Left renal pelvis (tissue), 4 donors: ENCODE data around the gene HLA-DRA. TPM values are rescaled to one million over a fixed set of nuclear protein-coding genes. Genes with fewer than 3 reads are reported as not detected.
"Not testable (repeated sequence)": the region's sequence is repeated elsewhere in the genome, so short reads cannot be mapped to it uniquely, and the experiment has no call there.

Experiments used
- DNase-seq, 4 donors: peaks; one replicate each; pipeline ENCODE4 v3.0.0-alpha.2; 2013; ENCODE audit warnings: low read depth in 4 of 4, low spot score in 3 of 4
- polyA plus RNA-seq, 4 donors: library from polyadenylated mRNA; unstranded; fragments of 120-200 nt; gene quantifications; one replicate each; pipeline ENCODE4 v1.2.1, GENCODE V29; 2013; ENCODE audit not compliant: insufficient read length in 4 of 4

Gene HLA-DRA
- polyA plus RNA-seq, 4 donors, result 47.0 to 82.4 (median 68.6) TPM

DNA sequence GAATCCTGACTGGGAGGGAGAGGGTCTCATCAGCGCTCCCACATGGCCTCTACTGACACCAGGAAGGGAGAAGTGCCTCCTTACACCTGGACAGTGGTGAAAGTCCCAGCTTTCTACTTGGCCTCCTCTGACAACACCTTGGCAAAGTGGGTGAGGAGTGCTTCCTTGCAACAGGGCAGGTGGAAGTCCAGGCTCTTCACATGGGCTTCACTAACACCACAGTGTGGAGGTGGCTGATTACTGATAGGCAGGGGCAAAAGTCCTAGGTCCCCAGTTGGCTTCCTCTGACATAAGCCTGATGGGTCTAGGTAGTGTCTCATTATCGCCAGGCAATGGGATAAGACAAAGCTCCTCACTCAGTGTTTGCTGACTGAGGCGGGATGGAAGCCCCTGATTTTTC lies 9.5 kb upstream of the HLA-DRA start:
- no peak for DNase-seq

GRCh38 chr6:32431142-32431541 lies 8.5 kb upstream of the HLA-DRA start:
- no peak for DNase-seq

DNA sequence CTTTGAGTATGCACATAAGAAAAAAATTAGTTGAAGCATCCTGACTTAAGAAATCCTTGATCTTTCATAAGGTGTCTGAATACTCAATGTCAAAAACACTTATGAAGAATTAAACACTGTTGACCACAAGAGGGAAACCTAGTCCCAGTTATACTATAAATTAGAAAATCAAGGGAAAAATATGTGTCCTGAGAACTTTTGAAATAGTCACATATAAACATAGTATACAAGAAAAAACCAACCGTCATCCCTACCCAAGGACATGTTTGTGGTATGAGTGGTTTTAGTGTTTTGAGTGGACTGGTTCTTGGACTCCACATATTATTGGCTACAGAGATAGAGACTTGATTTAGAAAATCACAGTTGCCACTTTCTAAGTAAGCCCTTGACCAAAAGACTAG lies 7.6 kb upstream of the HLA-DRA start:
- no peak for DNase-seq

GRCh38 chr6:32433950-32434349 lies 5.7 kb upstream of the HLA-DRA start:
- DNase-seq, result not testable (repeated sequence)

DNA sequence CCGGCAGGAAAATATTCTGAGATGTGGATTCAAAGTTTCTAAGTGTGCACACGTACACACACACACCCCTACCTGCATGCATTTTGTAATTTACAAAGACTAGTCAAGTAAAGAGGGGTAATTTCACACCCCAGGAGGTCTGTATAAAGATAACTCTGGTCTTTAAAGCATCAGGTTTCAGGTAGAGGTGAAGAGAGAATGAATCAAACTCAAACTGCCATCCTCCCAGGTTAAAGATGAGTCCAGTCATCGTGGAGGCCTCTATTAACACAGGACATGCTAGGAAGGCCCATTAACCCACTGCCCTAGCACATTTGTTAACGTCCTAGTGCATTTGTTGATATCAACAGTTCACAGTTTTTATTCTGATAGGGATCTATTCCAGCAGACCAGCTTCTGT lies 3.5 kb upstream of the HLA-DRA start:
- no peak for DNase-seq

DNA sequence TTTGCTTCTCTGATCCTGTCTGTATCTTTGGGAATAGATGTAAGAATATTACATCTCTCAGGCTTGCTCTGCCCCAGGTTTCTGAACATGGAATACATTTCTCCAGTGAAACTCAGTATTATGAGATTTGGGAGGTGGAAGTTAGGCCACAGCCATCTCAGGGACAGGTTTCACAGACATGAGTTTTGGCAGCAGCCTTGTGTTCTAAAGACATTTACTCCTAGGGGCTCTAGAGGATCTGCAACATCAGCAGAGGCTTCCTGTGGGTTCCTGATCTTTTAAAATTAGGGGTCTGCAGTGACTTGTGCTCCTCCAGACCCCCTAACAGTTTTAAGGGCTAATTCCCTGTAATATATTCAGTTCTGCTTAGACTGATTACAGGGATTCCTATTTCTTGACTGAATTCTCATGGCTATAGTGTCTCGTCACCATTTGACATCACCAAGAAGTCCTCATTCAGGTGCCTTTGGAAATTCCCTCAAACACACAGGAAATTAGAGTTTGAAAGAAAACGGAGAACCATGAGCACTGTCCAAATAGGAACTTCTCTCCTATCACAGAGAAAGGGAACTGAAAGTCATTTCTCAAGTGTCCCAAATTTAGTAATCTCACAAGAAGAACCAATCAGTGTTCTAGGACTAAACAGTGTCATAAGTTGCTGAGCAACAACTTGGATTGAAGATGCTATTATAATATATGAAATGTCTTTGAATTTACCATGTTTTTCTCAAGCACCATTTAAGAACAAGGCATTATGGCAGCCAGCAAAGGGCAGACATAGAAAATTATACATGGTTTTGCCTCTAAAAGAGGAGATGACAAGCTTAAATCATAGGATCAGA lies 2.5 kb upstream of the HLA-DRA start:
- DNase-seq, result no peak

GRCh38 chr6:32439139-32439538 lies 548 bp upstream of the HLA-DRA start:
- no peak for DNase-seq

GRCh38 chr6:32442243-32442667 lies 2.6 kb downstream of the HLA-DRA start:
- no peak for DNase-seq

GRCh38 chr6:32442977-32443552 lies 3.4 kb downstream of the HLA-DRA start:
- DNase-seq, result no peak

- no peak for DNase-seq
Measured at GRCh38 chr6:32444433-32444832, 4.7 kb downstream of the HLA-DRA start.

DNA sequence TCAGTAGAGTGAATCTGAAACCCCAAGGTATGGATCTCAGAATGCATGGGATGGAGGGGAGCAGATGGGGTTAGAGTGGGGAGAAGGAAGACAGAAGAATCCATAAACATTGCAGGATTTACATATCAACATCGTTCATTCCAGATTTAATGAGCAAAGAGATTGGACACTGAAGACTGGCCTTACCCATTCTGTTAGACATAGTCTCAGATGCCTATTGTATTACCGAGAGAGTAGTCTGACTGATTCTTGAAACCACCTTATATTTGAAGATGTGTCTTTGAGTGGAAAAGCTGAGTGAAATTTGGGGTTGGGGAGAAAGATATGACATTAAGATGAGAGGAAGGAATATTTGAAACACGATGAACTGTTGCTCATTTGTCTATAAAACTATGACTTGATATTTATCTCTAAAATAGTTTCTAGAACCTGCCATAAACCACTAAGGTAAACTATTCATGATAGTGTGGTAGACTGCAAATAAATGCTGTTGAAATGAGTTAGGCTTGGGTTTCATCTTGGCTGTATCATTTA lies 5.7 kb downstream of the HLA-DRA start:
- DNase-seq, result no peak

DNA sequence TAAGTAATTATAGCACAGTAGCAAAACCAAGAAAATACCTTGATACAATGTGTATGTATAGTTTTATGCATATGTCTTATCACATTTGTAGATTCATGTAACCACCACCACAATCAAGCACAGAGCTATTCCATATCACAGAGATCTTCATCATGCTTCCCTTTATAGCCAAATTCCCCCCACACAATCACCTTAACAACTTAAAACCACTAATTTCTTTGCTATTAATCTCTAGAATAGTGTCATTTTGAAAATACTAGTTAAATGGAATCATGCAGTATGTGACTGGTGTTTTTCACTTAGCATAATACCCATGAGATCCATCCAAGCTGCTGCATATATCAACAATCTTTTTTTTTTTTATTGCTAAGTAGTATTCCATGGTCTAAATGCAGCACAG lies 8.2 kb downstream of the HLA-DRA start:
- no peak for DNase-seq

- no peak for DNase-seq
Measured at GRCh38 chr6:32449088-32449736, 9.5 kb downstream of the HLA-DRA start.

- DNase-seq, result no peak
Measured at GRCh38 chr6:32457054-32457453, 17.4 kb downstream of the HLA-DRA start.

GRCh38 chr6:32459781-32460424 lies 20.2 kb downstream of the HLA-DRA start:
- no peak for DNase-seq

DNA sequence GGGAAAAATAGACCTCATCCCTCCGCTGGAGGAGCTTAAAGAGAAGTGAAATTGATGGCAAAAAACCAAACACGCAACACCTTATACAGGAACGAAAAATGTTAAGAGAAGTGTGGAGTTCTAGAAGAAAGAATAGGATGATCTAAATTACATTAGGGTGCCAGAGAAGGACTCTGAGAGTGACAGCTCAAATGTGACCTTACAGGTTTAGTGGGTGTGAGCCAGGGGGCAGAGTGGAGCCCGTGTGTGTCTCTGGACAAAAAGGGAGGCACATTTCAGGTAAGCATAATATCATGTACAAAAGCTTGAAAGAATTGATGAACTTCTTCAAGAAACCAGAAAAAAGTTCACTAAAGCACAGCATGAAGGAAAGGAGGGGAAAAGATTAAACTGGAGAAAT lies 20.8 kb downstream of the HLA-DRA start:
- no peak for DNase-seq

DNA sequence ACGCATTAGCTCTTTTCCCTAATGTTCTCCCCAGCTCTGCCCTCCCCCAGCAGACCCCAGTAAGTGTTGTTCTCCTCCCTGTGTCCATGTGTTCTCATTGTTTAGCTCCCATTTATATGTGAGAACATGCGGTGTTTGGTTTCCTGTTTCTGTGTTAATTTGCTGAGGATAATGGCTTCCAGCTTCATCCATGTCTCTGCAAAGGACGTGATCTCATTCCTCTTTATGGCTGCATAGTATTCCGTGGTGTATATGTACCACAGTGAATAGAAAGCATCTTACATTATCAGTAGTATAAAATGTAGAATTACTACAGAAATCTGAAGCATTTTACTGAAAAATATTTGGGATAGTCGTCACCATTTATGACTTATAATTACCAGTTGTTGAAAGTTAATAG lies 21.8 kb downstream of the HLA-DRA start:
- no peak for DNase-seq

GRCh38 chr6:32462609-32463008 lies 22.9 kb downstream of the HLA-DRA start:
- DNase-seq, result no peak

DNA sequence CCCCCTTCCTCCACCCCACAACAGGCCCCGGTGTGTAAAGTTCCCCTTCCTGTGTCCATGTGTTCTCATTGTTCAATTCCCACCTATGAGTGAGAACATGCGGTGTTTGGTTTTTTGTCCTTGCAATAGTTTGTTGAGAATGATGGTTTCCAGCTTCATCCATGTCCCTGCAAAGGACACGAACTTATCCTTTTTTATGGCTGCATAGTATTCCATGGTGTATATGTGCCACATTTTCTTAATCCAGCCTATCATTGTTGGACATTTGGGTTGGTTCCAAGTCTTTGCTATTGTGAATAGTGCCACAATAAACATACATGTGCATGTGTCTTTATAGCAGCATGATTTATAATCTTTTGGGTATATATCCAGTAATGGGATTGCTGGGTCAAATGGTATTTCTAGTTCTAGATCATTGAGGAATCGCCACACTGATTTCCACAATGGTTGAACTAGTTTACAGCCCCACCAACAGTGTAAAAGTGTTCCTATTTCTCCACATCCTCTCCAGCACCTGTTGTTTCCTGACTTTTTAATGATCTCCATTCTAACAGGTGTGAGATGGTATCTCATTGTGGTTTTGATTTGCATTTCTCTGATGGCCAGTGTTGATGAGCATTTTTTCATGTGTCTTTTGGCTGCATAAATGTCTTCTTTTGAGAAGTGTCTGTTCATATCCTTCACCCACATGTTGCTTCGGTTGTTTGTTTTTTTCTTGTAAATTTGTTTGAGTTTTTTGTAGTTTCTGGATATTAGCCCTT lies 28.2 kb downstream of the HLA-DRA start:
- DNase-seq, result not testable (repeated sequence)

DNA sequence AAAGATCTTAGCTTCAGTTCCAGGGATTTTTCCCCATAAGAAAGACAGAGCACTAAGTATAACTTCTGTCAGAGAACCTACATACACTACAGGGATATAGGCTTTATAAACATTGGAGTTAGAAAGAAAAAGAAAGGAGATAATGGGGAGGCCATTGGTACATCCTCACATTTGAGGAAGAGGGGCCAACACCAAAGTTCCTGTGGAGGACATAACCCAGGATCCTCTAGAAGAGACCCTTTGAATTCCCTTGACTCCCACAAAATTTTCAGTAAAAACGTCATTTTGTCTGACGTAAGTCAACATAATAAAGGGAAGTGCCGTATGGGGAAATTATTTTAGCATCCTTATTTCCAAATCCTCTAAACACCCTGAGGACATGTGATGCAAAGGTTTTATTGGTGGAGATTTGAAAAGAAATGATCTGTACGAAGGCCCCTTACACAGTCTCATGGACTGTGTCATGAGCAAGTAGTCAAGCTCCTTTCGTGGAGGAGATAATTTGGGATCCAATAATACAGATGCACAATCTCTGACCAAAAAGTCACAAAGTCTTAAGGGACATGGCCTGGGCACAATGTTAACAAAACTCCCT lies 33.2 kb downstream of the HLA-DRA start:
- DNase-seq, result no peak
